Mesenchymal stem cell (in vitro differentiated cells and primary cell): ENCODE data around the gene ZMYND11.

Source experiments
- DNase-seq: peaks from one replicate; pipeline ENCODE4 v3.0.0-alpha.2; 2013
- H2AFZ ChIP-seq: one replicate; pipeline ENCODE4 v1.6.1; 2013; ENCODE audit warnings: low read depth, mild to moderate bottlenecking, control low read depth, inconsistent platforms, low read length, moderate library complexity
- H2AK5ac ChIP-seq: 2 replicates; pipeline ENCODE4 v1.6.1; 2013; ENCODE audit warnings: low read length, moderate library complexity, mild to moderate bottlenecking, inconsistent platforms; ENCODE audit not compliant: severe bottlenecking
- H2BK120ac ChIP-seq: one replicate; pipeline ENCODE4 v1.6.1; 2013; ENCODE audit warnings: low read depth, mild to moderate bottlenecking, inconsistent platforms, low read length, moderate library complexity
- H2BK12ac ChIP-seq, 2 experiments: one replicate each; pipeline ENCODE4 v1.6.1; 2013; ENCODE audit warnings: inconsistent platforms in 2 of 2, low read length in 2 of 2, mild to moderate bottlenecking in 2 of 2, moderate library complexity in 2 of 2, control low read depth in 1 of 2
- H2BK15ac ChIP-seq: one replicate; pipeline ENCODE4 v1.6.1; 2013; ENCODE audit warnings: mild to moderate bottlenecking, low read depth, inconsistent platforms; ENCODE audit not compliant: poor library complexity, severe bottlenecking
- H2BK5ac ChIP-seq: 2 replicates; pipeline ENCODE4 v1.6.1; 2013; ENCODE audit warnings: low read depth, mild to moderate bottlenecking, low read length, control low read depth, inconsistent platforms; ENCODE audit not compliant: poor library complexity, severe bottlenecking
- H3K14ac ChIP-seq, 2 experiments: one replicate each; pipeline ENCODE4 v1.6.1; 2013; ENCODE audit warnings: inconsistent platforms in 2 of 2, low read length in 2 of 2, control low read depth in 1 of 2, mild to moderate bottlenecking in 1 of 2, moderate library complexity in 1 of 2
- H3K18ac ChIP-seq, 2 experiments: one replicate each; pipeline ENCODE4 v1.6.1; 2013; ENCODE audit warnings: inconsistent platforms in 2 of 2, low read length in 2 of 2, control low read depth in 1 of 2, low read depth in 1 of 2, mild to moderate bottlenecking in 1 of 2
- H3K23ac ChIP-seq, 2 experiments: one replicate each; pipeline ENCODE4 v1.6.1; 2013; ENCODE audit warnings: inconsistent platforms in 2 of 2, low read length in 2 of 2, mild to moderate bottlenecking in 2 of 2, moderate library complexity in 2 of 2, control low read depth in 1 of 2
- H3K27ac ChIP-seq: 2 replicates; pipeline ENCODE4 v1.5.1; 2013; ENCODE audit warnings: mild to moderate bottlenecking, moderate library complexity, low read length, control low read depth, inconsistent platforms; ENCODE audit not compliant: poor library complexity, severe bottlenecking
- H3K27me3 ChIP-seq, 2 experiments: 2 replicates each; pipeline versions ENCODE4 v1.6.1 to v1.7.0; 2013; ENCODE audit warnings: low read length in 2 of 2, mild to moderate bottlenecking in 2 of 2, moderate library complexity in 2 of 2, control low read depth in 1 of 2, inconsistent platforms in 1 of 2; ENCODE audit not compliant: control insufficient read depth in 1 of 2, insufficient read depth in 1 of 2
- H3K36me3 ChIP-seq, 2 experiments: 2 replicates each; pipeline versions ENCODE4 v1.6.1 to v1.7.0; 2013; ENCODE audit warnings: low read length in 2 of 2, control low read depth in 1 of 2, inconsistent platforms in 1 of 2, low read depth in 1 of 2, mild to moderate bottlenecking in 1 of 2; ENCODE audit not compliant: insufficient read depth in 2 of 2, control insufficient read depth in 1 of 2
- H3K4ac ChIP-seq, 2 experiments: one replicate each; pipeline ENCODE4 v1.6.1; 2013; ENCODE audit warnings: inconsistent platforms in 2 of 2, low read length in 2 of 2, mild to moderate bottlenecking in 2 of 2, moderate library complexity in 2 of 2, control low read depth in 1 of 2, low read depth in 1 of 2
- H3K4me1 ChIP-seq: 2 replicates; pipeline ENCODE4 v1.6.1; 2013; ENCODE audit warnings: low read depth, low read length, control low read depth; ENCODE audit not compliant: control insufficient read depth, insufficient read depth
- H3K4me2 ChIP-seq: 2 replicates; pipeline ENCODE4 v1.6.1; 2013; ENCODE audit warnings: low read length, mild to moderate bottlenecking, inconsistent platforms; ENCODE audit not compliant: poor library complexity, severe bottlenecking
- H3K4me3 ChIP-seq, 2 experiments: 2 replicates each; pipeline versions ENCODE4 v1.5.1 to v1.7.0; 2013; ENCODE audit warnings: low read length in 2 of 2, mild to moderate bottlenecking in 2 of 2, control low read depth in 1 of 2, low read depth in 1 of 2; ENCODE audit not compliant: insufficient read depth in 1 of 2
- H3K79me1 ChIP-seq: replicated peaks from 2 replicates; pipeline ENCODE4 v1.6.1; 2013; ENCODE audit warnings: mild to moderate bottlenecking, control low read depth, low read length, inconsistent platforms; ENCODE audit not compliant: poor library complexity, severe bottlenecking
- H3K9ac ChIP-seq: 2 replicates; pipeline ENCODE4 v1.7.0; 2013; ENCODE audit warnings: mild to moderate bottlenecking, low read length, moderate library complexity
- H3K9me3 ChIP-seq: 2 replicates; pipeline ENCODE4 v1.7.0; 2013; ENCODE audit warnings: mild to moderate bottlenecking, low read length; ENCODE audit not compliant: control insufficient read depth
- H4K8ac ChIP-seq: one replicate; pipeline ENCODE4 v1.6.1; 2013; ENCODE audit warnings: inconsistent platforms, mild to moderate bottlenecking, low read length, moderate library complexity
- H4K91ac ChIP-seq: one replicate; pipeline ENCODE4 v1.6.1; 2013; ENCODE audit warnings: mild to moderate bottlenecking, low read length, inconsistent platforms
- WGBS: methylation state at CpG from one replicate; pipeline ENCODE4 v1.1.7; 2013; ENCODE audit warnings: mixed read lengths; 5-methylcytosine and 5-hydroxymethylcytosine counted together

ZMYND11 gene

DNA sequence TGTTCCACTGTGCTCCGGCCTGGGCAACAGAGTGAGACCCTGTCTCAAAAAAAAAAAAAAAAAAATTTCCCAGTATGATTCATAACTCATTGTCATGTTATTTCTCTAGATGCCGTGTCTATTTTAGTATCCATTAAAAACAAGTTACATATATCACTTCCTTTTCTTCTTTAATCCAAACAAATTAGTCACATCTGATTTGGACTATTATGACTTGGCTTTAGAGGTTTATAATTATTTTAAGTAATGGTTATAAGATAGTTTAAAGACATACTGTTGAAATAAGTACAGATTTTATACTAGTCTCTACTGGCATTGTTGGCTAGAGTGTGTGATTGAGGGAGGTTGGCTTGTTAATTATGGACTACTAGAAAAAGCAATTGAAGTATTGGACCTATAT is 53.3 kb downstream of the ZMYND11 start:
- Histone ChIP-seq H2BK5ac (no peak overlapping the region), H3K14ac (no peak overlapping the region), H3K23ac (no peak overlapping the region), H3K4me3 (no peak overlapping the region), H4K8ac (no peak overlapping the region), H3K9ac (no peak overlapping the region), H2AK5ac (no peak overlapping the region), H2BK120ac (no peak overlapping the region), H2BK12ac (no peak overlapping the region), H3K4me1 (no peaks in the 10 kb centered on the region), H3K4ac (no peak overlapping the region), H4K91ac (no peak overlapping the region), H3K4me2 (no peak overlapping the region), H2AFZ (no peak overlapping the region), H3K27ac (no peak overlapping the region), H3K36me3 (peaks cover 2 to 12% of the 10 kb centered on the region in 2 experiments), H3K18ac (no peak overlapping the region), H3K27me3 (no peaks in the 10 kb centered on the region), H2BK15ac (no peak overlapping the region), H3K9me3 (peaks cover 12% of the 10 kb centered on the region), H3K79me1 (peaks cover 24% of the 10 kb centered on the region)
- DNase-seq, result peak; percentile 48
- 100% methylated on average over 1 of the region's 2 CpGs for WGBS

DNA sequence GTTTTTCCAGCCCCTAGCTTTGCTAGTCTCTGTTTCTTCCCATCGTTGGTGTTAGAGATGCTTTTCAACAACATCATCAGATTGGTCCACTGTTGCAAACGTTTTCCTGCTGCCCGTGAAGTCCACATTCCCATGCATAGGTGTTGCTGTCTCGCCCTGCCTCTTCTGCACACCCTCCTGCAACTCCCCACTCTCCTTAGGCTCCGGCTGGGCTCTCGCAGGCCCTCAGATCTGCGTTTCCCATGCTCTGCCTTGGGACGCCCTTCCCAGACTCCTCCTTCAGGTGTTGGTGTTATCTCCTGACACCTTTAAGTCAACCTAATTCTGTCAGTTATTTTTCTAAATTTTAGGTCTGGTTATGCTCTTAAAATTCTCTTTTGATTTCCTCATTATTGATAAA is 55.0 kb downstream of the ZMYND11 start:
- no peak overlapping the region for H3K9ac ChIP-seq
- no peak overlapping the region for H3K27ac ChIP-seq
- no peak overlapping the region for H2BK120ac ChIP-seq
- no peaks in the 10 kb centered on the region for H3K9me3 ChIP-seq
- no peak overlapping the region for H3K23ac ChIP-seq
- H2BK12ac ChIP-seq, result no peak overlapping the region
- no peak overlapping the region for H3K4me3 ChIP-seq
- no peak overlapping the region for H3K4me2 ChIP-seq
- H3K79me1 ChIP-seq, result peaks cover 23% of the 10 kb centered on the region
- no peak overlapping the region for H3K4ac ChIP-seq
- no peak overlapping the region for H4K8ac ChIP-seq
- no peak overlapping the region for H2AFZ ChIP-seq
- no peaks in the 10 kb centered on the region for H3K27me3 ChIP-seq
- 97% methylated on average over 7 of the region's 8 CpGs for WGBS
- peaks cover 6 to 9% of the 10 kb centered on the region in 2 experiments for H3K36me3 ChIP-seq
- H3K14ac ChIP-seq, result no peak overlapping the region
- H3K4me1 ChIP-seq, result no peaks in the 10 kb centered on the region
- peak overlapping the region in 1 of 2 experiments; percentile 9 for H3K18ac ChIP-seq
- peak overlapping the region; percentile 61 for H4K91ac ChIP-seq
- DNase-seq, result no peak
- H2BK15ac ChIP-seq, result no peak overlapping the region
- no peak overlapping the region for H2AK5ac ChIP-seq
- no peak overlapping the region for H2BK5ac ChIP-seq

DNA sequence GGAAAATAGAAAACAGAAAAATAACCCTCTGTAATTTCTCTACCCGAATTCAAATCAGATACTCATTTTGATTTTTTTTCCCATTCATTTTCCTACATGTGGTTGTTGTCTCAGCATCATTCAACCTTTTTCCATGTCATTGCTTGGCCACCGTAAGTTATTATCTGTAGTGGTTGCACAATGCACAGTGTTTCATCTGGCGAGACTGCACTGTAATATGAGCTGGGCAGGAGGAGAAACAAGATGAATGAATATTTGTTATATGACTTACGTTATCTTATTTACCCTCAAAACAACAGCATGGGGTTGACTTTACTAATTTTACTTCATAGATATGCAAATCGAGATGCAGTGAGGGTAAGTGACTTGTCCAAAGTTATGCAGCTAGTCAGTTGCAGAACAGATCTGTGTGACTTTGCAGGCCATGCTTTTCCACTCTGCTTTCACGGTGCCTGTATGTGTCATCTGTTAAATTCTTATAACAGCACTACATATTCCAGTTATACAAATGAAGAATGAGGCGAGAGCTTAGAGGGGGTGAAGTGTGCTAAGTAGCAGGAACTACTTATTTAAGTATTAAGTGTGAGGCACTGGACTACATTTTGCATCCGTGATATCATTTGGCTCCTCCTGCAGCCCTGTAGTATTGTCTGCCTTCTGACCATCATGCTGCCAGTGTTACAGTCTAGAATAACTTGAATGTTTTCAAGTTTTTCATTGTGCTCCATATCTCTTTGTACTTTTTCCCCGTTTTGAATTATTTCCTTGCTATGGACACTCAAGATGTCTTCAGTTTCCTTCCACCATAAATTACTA is 56.7 kb downstream of the ZMYND11 start:
- WGBS, result 88% methylated on average over 7 of the region's 9 CpGs
- peak overlapping the region; percentile 10 for H3K9ac ChIP-seq

DNA sequence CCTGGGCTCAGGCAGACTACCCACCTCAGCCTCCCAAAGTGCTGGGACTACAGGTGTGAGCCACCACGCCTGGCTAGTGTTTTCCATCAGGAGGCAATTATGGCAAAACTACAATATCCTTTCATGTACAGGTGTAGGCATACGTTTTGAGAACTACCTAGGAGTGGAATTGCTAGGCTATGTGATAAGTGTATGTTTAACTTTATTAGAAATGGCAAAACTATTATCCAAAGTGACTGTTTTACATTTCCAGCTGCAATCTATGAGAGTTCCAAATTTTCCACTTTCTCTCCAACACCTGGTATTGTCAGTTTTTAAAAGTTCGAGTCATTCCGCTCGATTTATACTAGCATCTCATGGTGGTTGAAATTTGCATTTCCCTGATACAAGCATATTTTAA is 59.0 kb downstream of the ZMYND11 start:
- Histone ChIP-seq H2BK120ac (no peak overlapping the region), H3K4me3 (no peak overlapping the region), H4K8ac (no peak overlapping the region), H2AK5ac (no peak overlapping the region), H3K36me3 (peaks cover 4 to 23% of the 10 kb centered on the region in 2 experiments), H4K91ac (no peak overlapping the region), H3K79me1 (peaks cover 19% of the 10 kb centered on the region), H2BK5ac (no peak overlapping the region), H3K4me1 (no peaks in the 10 kb centered on the region), H3K9ac (no peak overlapping the region), H3K14ac (no peak overlapping the region), H3K23ac (no peak overlapping the region), H3K4me2 (no peak overlapping the region), H3K18ac (no peak overlapping the region), H2AFZ (no peak overlapping the region), H2BK12ac (no peak overlapping the region), H3K4ac (no peak overlapping the region), H3K27ac (no peak overlapping the region), H3K9me3 (no peaks in the 10 kb centered on the region), H3K27me3 (no peaks in the 10 kb centered on the region), H2BK15ac (no peak overlapping the region)
- no peak for DNase-seq
- WGBS, result 93% methylated on average over 4 of the region's 5 CpGs

More for the DNA sequence above, 56.7 kb downstream of the ZMYND11 start:
- Histone ChIP-seq H3K9me3 (no peaks in the 10 kb centered on the region), H2BK15ac (no peak overlapping the region), H3K79me1 (peaks cover 22% of the 10 kb centered on the region), H3K27ac (peak overlapping the region; percentile 40), H2BK120ac (no peak overlapping the region), H3K4me3 (no peak overlapping the region), H3K14ac (no peak overlapping the region), H2BK5ac (no peak overlapping the region), H2AK5ac (no peak overlapping the region), H3K27me3 (no peaks in the 10 kb centered on the region), H3K4me1 (no peaks in the 10 kb centered on the region), H2AFZ (no peak overlapping the region), H4K91ac (no peak overlapping the region), H3K4me2 (no peak overlapping the region), H3K36me3 (peaks cover 4 to 21% of the 10 kb centered on the region in 2 experiments), H3K23ac (no peak overlapping the region), H3K18ac (no peak overlapping the region), H2BK12ac (no peak overlapping the region), H4K8ac (no peak overlapping the region), H3K4ac (no peak overlapping the region)
- DNase-seq, result peak; percentile 47
